ENCODE results near the gene PPM1A.

Gene PPM1A

DNA sequence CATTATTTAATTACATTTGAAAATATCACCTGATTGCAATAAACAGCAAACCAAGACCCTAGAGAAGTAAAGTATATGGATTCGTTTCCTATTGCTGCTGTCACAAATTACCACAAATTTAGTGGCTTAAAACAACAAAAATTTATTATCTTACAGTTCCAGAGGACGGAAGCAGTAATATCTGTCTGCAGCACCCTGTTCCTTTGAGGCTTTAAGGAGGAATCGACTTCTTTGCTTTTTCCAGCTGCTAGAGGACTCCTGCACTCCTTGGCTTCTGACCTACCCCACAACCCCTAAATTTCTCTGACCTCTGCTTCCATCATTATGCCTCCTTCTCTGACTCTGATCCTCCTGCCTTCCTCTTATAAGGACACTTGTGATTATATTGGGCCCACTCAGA, 23.8 kb upstream of the PPM1A start:
- in situ Hi-C loops (cut with MboI; ENCODE audit: low sequenced_read_pairs): no loop called here

DNA sequence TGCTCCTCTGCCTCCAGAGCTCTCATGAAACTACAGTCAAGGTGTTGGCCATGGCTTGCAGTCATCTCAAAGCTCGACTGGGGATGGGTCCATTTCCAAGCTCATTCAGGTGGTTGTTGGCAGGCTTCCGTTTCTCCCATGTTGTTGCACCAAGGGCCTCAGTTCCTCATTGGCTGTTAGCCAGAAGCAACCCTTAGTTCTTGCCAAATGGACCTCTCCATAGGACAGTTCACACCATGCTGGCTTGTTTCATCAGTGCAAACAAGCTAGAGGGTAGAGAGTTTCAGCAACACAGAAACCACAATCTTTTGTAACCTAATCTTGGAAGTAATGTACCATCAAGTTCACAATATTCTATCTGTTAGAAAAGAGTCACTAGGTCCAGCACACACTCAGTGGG, 22.7 kb upstream of the PPM1A start:
- in situ Hi-C loops (cut with MboI; ENCODE audit: low sequenced_read_pairs): no loop called here

GRCh38 chr14:60227291-60227690, 21.7 kb upstream of the PPM1A start:
- in situ Hi-C loops (cut with MboI; ENCODE audit: low sequenced_read_pairs): no loop called here

- in situ Hi-C loops (cut with MboI; ENCODE audit: low sequenced_read_pairs): no loop called here
These were observed 19.4 kb upstream of the PPM1A start for GRCh38 chr14:60229614-60230013.

GRCh38 chr14:60232185-60232584, 16.8 kb upstream of the PPM1A start:
- in situ Hi-C loops (cut with MboI; ENCODE audit: low sequenced_read_pairs): no loop called here

GRCh38 chr14:60233251-60233650, 15.8 kb upstream of the PPM1A start:
- in situ Hi-C loops (cut with MboI; ENCODE audit: low sequenced_read_pairs): no loop called here

GRCh38 chr14:60233891-60234290, 15.1 kb upstream of the PPM1A start:
- in situ Hi-C loops (cut with MboI; ENCODE audit: low sequenced_read_pairs): no loop called here

DNA sequence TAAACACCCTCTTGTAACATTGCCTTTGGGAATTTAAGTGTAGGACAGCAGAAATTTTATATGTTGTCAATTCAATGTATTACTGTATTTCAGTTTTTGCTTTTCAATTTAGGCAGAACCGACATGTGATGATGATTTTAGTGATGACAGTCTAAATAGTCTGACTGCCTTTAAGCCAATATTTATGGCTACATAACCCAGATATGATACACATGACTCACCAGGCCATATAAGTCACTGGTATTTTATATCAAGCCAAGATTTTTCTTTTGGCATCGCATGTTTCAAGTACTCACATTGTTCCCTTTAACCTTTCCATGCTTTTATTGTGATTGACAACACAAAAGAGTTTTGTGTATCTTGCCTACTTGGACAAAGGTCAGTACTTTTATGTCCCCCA, 13.6 kb upstream of the PPM1A start:
- in situ Hi-C loops (cut with MboI; ENCODE audit: low sequenced_read_pairs): no loop called here

- in situ Hi-C loops (cut with MboI; ENCODE audit: low sequenced_read_pairs): no loop called here
These were observed 10.1 kb upstream of the PPM1A start for GRCh38 chr14:60238955-60239354.

- in situ Hi-C loops (cut with MboI; ENCODE audit: low sequenced_read_pairs): no loop called here
These were observed 8.7 kb upstream of the PPM1A start for GRCh38 chr14:60240139-60240856.

DNA sequence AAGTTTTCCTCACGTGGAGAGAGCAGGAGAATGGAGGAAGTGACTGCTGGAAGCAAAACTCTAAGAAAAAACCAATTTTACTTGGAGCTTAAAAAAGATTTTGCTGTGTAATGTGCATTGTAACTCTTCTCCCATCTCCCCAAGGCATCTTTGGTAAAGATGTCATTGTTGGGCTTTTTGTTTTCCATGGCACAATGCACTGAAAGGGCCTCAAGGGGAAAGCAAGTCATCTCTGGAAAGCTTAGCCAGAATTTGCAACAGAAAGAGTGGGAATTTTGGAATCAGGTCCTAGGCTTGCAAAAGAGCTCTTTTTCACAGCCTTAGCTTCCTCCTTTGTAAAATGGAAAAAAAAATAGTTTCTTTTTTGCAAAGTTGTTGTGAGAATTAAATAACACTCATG, 7.9 kb upstream of the PPM1A start:
- in situ Hi-C loops (cut with MboI; ENCODE audit: low sequenced_read_pairs): no loop called here

DNA sequence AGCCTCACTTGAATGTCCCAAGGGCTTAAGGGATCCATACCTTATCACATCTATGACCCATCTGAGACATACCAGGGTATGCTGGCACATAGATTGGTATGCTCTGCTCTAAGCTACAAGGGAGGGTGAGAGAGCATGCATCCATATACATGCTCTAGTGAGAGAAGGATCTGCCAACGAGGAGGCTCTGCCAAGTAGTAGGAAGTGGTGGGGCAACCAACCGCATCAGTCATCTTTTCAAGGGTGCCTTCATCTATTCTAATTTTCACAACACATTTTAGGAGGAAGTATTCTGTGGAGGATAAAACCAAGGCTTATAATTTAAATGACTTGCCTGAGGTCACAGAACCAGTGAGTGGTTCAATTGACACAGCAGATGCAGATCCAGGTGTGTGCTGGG, 6.6 kb upstream of the PPM1A start:
- in situ Hi-C loops (cut with MboI; ENCODE audit: low sequenced_read_pairs): no loop called here

DNA sequence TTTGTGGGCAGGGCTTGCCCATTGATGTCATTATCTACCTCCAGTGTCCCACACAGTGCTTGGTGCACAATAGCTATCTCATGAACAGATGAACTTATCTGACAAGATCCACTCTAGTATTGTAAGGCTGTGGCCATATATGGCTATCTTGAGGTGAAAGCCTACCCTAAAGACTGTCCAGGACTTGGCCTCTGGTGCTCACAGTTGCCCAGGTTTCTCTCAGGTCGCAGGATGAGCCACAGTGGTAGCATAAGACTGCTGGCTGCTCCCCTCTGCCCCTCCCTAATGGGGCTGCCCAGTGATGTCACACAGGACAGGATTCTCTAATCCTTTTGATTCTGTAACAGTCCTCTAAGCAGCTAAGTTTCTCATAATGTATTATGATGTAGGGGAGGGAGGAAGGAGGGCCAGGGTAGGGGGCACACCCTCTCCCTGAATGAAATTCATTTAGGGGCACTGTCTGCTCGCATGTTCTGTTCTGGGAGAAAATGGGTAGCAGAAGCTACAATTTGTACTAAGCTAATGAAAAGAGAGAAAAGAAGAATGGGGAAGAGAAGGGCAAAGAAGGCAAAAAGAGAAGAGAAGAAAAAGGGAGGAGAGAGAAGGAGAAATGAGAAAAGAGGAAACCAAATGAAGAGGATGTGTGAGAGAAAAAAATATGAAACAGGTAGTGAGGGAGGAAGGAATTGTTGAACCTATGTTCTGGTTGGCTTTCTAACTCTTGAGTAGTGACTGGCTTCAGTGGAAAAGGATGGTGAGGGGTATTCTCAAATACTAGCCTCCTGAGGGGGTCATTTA, 3.4 kb upstream of the PPM1A start:
- in situ Hi-C loops (cut with MboI; ENCODE audit: low sequenced_read_pairs): no loop called here

GRCh38 chr14:60247994-60248696, 876 bp upstream of the PPM1A start:
- in situ Hi-C loops (cut with MboI; ENCODE audit: low sequenced_read_pairs): no loop called here

- in situ Hi-C loops (cut with MboI; ENCODE audit: low sequenced_read_pairs): no loop called here
These were observed 568 bp downstream of the PPM1A start for GRCh38 chr14:60249321-60250256.

DNA sequence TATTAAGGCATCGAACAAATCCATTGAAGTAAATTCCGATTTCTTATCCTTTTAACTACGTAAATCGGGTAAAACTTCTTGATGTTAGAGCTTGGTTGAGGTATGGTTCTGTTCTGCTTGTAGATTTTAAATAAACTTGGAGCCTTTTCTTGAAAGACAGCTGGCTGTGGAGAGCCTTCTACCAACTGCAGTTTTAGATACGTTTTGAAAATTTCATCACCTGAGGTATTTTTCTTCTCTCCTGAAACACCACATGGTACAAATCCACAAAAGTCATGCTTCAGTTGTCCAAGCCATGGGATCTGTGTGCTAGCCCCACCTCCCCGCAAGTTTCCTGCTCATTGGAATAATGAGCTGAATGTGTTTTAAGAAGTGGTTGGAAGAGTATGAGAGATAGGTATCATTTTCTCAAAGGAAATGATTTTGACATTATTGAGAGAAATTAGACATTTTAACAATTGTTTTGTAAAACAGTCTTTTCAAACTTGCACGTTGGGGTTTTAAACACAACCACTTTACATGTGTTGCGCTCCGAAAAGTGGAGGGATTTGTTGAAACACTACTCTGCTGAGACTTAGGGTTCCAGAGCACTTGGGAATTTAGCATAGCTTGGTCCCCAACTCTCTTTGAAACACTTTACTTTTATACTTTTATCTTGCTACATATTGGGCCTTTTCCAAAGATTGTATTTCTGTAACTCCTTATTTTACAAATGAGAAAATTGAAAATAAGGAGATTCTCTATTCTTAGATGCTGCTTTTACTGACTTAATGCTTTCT, 1.4 kb downstream of the PPM1A start:
- in situ Hi-C loops (cut with MboI; ENCODE audit: low sequenced_read_pairs): no loop called here

- in situ Hi-C loops (cut with MboI; ENCODE audit: low sequenced_read_pairs): no loop called here
These were observed 2.9 kb downstream of the PPM1A start for GRCh38 chr14:60251877-60252276.

GRCh38 chr14:60252630-60253029, 3.6 kb downstream of the PPM1A start:
- in situ Hi-C loops (cut with MboI; ENCODE audit: low sequenced_read_pairs): no loop called here

DNA sequence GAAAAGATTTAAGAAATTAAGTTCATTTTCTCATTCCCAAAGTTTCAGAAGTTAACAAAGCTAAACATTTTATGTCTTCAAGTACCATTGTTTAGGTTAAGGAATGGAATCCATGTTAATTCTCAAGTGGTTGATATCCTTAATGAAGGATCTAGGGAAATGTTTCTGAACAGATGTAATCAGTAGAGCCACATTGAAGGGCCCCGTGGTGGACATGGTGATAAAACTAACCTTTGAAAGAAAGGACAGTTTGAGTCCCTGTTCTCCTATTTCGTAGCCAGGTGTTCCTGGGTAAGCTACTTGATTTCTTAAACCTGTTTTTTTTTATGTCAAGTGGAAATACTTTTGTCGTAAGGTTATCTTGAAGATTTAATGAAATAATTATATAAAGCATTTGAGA, 4.6 kb downstream of the PPM1A start:
- in situ Hi-C loops (cut with MboI; ENCODE audit: low sequenced_read_pairs): no loop called here

DNA sequence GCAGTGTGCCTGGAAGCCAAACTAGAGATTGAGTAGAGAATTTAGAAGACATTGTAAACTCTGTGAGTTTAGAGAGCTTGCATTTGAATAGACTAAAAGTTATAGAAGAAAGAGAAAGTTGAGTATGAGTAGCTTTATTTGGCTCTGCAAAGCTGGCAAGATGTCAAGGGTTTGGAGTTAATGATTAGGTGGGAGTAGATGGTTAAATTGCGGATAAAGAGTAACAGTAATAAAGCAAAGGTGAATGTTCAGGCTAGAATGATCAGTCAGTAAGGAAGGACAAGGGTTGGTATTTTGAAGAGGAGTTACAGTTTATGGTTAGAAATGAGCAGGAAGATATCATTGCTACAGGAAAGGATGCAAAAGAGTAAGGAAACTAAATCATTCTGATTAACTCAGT, 5.2 kb downstream of the PPM1A start:
- in situ Hi-C loops (cut with MboI; ENCODE audit: low sequenced_read_pairs): no loop called here
